ENCODE measurements around the gene ANKRD63.

ANKRD63 gene

DNA sequence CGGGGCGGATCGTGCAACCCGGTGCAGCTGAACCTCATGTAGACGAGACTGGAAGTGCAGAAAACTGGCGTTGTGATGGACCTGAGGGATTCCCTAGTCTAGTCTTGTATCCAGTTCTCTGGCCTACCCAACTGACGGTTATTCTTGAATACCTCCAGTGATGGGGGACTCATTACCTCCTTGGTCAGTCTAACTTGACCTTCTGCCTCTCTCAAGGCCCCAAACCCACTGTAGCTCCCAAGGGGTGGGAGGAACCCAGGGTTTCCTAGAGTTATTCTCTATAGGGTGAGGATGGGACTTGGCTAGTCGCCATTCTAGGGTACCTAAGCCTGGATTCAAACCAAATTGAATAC, 32.6 kb downstream of the ANKRD63 start:
- DNase-seq (ENCODE audit: low read depth) = no peak
- TF ChIP-seq, protein P1, sequence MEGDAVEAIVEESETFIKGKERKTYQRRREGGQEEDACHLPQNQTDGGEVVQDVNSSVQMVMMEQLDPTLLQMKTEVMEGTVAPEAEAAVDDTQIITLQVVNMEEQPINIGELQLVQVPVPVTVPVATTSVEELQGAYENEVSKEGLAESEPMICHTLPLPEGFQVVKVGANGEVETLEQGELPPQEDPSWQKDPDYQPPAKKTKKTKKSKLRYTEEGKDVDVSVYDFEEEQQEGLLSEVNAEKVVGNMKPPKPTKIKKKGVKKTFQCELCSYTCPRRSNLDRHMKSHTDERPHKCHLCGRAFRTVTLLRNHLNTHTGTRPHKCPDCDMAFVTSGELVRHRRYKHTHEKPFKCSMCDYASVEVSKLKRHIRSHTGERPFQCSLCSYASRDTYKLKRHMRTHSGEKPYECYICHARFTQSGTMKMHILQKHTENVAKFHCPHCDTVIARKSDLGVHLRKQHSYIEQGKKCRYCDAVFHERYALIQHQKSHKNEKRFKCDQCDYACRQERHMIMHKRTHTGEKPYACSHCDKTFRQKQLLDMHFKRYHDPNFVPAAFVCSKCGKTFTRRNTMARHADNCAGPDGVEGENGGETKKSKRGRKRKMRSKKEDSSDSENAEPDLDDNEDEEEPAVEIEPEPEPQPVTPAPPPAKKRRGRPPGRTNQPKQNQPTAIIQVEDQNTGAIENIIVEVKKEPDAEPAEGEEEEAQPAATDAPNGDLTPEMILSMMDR (IDR thresholded peaks at IDR 0.05; ENCODE audit: low read length, missing control alignments) = no peak
- H3K4me3 ChIP-seq (replicated peaks; ENCODE audit: low read depth, low read length) = no peak overlapping the region

DNA sequence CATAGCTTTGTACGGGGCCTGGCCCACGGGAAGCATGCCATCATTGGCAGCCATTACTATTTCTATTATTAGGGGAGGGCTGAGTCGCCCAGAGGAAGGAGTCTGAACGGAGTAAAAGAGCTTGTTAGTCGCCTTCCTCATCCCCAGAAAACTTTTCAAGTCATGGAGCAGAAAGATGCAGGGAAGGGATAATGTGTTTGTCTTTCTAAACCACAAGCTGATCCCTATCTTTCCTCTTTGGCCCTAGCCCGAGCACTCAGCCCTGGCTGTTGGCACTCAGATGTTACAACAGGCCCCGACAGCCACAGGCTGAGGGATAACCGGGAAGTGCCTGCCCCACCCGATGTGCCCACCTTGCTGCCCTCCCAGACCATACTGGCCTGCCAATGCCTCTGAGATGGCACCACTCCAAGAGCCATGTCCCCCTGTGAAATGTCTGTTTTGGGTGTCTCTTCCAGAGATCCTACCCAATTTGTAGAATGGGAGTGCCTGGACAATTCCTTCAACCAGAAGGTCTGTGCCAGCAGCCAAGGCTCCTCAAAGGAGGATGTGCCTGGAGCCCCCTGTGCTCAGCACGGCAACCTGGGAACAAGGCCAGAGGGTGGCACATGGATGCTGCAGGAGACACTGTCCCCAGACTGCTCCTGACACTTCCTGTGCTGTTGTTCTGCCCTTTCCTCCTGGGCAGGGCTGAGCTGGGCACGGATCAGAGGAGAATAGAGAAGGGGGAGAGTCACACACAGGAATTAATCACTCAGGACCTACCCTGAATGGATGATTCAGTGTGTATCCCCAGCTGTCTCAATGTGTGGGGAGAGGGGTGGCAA, 33.2 kb downstream of the ANKRD63 start:
- DNase-seq (ENCODE audit: low read depth) = no peak
- TF ChIP-seq, protein P1 (IDR thresholded peaks at IDR 0.05; ENCODE audit: low read length, missing control alignments) = no peak
- no peak overlapping the region for H3K4me3 ChIP-seq (replicated peaks; ENCODE audit: low read depth, low read length)

DNA sequence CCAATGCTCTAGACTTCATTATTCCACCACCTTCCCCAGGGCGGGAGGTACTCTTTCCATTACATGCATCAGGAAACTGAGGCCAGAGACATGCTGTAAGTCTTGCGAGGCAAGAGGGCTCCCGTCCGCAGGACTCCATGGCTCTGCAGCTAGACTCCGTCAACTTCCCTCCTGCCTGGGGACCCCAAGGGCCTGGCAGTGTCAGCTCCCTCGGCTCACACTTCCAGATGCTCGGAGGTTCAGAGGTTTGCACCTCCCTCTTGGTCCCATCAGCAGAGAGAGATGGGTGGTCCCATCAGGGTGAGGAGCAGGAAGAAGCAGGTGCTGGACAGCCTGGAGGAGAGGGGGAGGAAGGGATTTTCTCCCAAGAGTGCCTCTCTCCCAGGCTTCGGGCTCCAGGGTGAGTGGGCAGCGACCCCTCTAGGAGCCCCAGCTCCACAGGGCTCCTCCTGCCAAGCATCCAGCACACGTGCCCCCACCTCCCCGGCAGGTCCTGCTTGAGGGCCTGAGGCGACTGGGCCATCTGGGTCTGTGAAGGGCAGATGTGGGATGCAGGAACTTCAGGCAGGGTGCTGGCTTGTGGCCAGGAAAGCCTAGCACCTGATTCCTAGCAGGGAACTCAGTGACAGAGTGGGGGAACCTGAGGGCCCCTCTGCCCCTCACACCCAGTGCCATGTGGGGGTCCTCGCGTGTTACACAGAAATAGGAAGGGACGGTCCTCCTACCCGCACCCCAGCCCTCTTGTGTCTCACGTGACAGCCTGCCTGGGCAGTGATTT, 34.7 kb downstream of the ANKRD63 start:
- no peak overlapping the region for H3K4me3 ChIP-seq (replicated peaks; ENCODE audit: low read depth, low read length)
- no peak for DNase-seq (ENCODE audit: low read depth)
- TF ChIP-seq, protein P1 (IDR thresholded peaks at IDR 0.05; ENCODE audit: low read length, missing control alignments) = no peak

DNA sequence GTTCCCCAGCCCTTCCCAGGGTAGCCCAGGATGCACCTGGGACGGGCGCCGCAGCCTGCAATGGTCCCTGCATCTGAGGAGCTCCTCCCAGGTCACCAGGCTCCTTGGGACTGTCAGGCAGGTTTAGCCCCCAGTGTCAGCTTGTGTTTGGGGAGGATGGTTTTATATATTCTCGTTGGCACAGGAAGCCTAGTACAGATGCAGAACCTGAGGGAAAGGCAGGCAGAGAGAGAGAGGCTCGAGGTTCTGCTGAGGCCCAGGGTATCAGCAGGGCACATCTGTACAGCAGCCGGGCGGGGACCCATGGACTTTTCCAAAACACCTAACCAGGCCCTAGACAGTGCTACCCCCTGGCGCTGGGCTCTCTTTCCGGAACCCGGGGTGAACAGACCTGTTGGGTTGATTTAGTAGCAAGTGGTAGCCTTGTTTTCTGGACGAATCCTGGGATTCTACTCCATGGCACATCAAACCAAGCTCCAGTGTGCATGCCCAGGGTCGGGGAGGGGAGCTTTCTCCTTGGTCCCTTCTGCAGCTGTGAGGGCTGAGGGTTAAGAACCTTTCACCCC, 35.4 kb downstream of the ANKRD63 start:
- TF ChIP-seq, protein P1 (IDR thresholded peaks at IDR 0.05; ENCODE audit: low read length, missing control alignments) = no peak
- no peak for DNase-seq (ENCODE audit: low read depth)

DNA sequence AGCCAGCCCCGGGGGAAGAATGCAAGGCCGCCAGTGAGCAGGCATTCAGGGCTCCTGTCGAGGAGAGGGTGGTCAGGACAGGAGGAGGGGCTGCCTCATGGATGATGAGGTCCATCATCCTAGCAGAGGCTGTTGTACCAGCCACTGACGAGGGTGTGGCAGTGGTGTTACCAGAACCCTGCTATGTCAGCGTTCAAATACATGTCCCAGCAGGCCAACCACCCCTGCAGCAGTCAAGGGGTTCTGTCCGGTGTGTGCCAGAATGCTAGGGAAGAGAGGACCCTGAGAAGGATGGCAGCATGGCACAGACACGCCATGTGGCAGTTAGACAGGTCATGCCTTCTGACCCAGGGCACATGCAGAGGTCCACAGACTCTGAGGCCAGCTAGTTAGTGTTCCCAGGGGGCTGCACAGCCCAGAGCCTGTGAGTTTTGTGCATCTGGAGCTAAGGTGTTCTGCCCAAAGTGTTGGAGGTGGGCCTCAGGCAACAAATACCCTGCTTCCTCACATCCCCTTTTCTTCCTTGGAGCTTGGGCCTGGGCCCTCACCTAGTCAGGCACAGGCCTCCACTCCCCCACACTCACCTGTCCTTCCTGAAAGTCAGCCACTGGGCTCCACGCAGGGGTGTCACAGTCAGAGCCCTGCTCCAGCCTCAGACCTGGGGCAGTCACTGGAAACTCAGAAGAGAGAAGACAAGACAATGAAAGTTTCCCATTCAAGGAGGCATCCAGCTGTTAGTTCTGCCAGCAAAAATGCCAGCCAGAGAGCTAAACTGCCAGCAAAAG, 36.2 kb downstream of the ANKRD63 start:
- H3K4me3 ChIP-seq (replicated peaks; ENCODE audit: low read depth, low read length) = no peak overlapping the region
- TF ChIP-seq, protein P1 (IDR thresholded peaks at IDR 0.05; ENCODE audit: low read length, missing control alignments) = no peak
- no peak for DNase-seq (ENCODE audit: low read depth)

More for the DNA sequence above, 35.4 kb downstream of the ANKRD63 start:
- H3K4me3 ChIP-seq (replicated peaks; ENCODE audit: low read depth, low read length) = no peak overlapping the region

DNA sequence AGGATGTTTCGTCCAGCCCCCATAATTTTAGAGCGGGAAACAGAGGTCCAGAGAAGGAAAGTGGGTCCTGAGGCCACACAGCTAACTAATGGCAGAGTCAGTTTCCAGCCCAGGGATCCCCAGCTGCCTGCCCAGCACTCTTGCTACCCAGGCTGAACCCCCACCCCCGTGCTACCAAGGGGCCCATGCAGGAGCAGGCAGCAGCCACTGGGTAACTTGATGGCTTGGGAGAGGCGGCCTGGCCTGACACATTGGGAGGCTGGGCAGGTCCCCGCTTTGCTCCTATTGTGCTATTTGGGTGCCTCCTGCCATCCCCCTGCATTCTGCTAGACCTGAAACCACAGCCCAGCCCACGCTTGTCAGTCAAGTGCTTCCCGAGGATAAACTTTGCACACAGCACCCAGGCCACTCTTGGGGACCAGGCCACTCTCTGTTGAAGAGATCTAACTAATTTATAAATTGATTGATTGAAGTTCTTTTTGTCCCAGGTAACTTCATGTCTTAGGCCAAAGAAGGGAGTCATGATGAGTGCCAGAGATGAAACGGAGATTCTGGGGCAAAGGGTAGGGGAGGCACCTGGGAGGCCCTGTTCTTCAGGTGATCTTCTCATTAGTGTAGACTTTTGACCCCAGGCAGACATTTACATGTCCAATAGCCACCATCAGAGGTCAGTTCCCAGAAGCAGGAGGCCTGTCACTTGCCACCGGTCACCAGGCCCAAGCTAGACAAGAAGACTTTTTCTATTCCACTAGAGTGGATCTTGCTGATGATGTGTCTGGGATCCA, 37.0 kb downstream of the ANKRD63 start:
- TF ChIP-seq, protein P1 (IDR thresholded peaks at IDR 0.05; ENCODE audit: low read length, missing control alignments) = no peak
- H3K4me3 ChIP-seq (replicated peaks; ENCODE audit: low read depth, low read length) = no peak overlapping the region
- DNase-seq (ENCODE audit: low read depth) = no peak

Data from fibroblast of pulmonary artery (primary cell).